ENCODE data around the gene TMEM69.

The TMEM69 gene

DNA sequence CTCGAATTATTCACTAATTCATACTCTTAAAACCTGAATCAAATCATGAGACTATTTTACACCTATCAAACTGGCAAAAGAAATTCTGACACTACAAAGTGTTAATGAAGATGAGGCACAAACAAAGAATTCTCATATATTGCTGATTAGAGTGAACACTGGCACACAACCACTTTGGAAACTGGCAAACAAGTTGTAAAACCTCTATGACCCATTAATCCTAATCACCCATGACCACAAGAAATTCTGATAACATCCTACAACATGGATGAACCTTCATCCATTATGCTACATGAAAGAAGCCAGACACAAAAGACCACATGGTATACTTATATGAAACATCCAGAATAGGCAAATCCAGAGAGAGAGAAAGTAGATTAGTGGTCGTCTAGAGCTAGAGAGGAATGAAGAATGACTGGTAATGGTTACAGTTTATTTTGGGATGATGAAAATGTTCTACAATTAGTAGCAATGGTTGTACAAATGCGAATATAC lies 10.2 kb upstream of the TMEM69 start:
- TF ChIP-seq, protein P1, sequence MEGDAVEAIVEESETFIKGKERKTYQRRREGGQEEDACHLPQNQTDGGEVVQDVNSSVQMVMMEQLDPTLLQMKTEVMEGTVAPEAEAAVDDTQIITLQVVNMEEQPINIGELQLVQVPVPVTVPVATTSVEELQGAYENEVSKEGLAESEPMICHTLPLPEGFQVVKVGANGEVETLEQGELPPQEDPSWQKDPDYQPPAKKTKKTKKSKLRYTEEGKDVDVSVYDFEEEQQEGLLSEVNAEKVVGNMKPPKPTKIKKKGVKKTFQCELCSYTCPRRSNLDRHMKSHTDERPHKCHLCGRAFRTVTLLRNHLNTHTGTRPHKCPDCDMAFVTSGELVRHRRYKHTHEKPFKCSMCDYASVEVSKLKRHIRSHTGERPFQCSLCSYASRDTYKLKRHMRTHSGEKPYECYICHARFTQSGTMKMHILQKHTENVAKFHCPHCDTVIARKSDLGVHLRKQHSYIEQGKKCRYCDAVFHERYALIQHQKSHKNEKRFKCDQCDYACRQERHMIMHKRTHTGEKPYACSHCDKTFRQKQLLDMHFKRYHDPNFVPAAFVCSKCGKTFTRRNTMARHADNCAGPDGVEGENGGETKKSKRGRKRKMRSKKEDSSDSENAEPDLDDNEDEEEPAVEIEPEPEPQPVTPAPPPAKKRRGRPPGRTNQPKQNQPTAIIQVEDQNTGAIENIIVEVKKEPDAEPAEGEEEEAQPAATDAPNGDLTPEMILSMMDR (conservative IDR thresholded peaks at IDR 0.05; ENCODE audit: control insufficient read depth, insufficient read depth, low read depth, low read length), result no peak
- no peak for DNase-seq (ENCODE audit: low read depth)
- no peak overlapping the region for H3K4me3 ChIP-seq (ENCODE audit: control insufficient read depth, low read depth, low read length)

DNA sequence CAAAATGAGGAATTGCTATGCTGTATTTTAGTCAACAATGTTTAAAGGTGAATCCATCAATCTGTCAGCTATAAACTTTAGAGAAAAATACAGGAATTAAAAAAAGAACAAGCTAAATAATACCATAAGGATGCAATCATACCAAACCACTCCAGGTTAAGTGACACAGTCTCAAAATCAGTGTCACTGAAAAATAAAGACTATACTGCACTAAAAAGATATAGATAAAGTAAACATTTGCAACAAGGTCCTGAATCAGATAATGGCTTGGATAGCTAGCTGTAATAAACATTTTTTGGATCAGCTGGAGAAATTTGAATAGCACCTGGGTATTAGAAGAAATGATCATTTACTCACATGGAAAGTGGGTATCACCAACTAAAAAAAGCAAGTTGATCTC lies 9.5 kb upstream of the TMEM69 start:
- TF ChIP-seq, protein P1 (conservative IDR thresholded peaks at IDR 0.05; ENCODE audit: control insufficient read depth, insufficient read depth, low read depth, low read length), result no peak
- no peak overlapping the region for H3K4me3 ChIP-seq (ENCODE audit: control insufficient read depth, low read depth, low read length)
- no peak for DNase-seq (ENCODE audit: low read depth)

DNA sequence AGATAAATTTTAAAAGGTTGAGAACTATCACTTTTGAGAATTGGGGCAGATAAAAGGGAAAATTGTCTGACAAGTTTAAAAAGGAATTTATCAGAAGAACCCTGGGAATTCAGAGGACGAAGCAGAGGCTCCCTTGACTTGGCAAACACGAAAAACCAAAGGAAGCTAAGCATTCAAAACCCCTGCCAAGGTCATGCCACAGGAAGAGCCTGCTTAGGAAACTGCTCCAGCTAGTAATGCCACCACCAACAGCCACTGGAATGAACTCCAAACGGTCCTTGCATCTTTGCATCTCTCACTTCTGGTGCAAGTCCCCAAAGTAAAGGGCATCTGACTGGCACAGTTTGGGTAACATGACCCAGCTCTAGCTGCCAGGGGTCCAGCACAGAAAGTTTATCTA lies 8.9 kb upstream of the TMEM69 start:
- TF ChIP-seq, protein P1 (conservative IDR thresholded peaks at IDR 0.05; ENCODE audit: control insufficient read depth, insufficient read depth, low read depth, low read length), result no peak
- DNase-seq (ENCODE audit: low read depth), result peak; percentile 16

DNA sequence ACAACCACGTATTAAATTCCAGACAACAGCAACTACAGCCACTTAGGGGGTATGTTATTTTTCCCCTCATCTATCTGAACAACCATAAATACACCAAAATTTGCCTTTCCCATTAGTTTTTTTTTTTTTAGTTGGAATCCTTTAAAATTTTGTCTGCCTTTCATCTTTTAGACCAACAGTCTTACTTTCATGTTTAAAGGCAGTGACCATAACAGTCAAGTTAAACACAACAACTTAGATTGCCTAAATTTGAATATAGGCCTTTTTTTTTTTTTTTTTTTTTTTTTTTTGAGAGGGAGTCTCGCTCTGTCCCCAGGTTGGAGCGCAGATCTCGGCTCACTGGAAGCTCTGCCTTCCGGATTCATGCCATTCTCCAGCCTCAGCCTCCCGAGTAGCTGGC lies 5.0 kb upstream of the TMEM69 start:
- no peak for DNase-seq (ENCODE audit: low read depth)
- TF ChIP-seq, protein P1 (conservative IDR thresholded peaks at IDR 0.05; ENCODE audit: control insufficient read depth, insufficient read depth, low read depth, low read length), result no peak
- no peak overlapping the region for H3K4me3 ChIP-seq (ENCODE audit: control insufficient read depth, low read depth, low read length)

More for the DNA sequence above, 8.9 kb upstream of the TMEM69 start:
- H3K4me3 ChIP-seq (ENCODE audit: control insufficient read depth, low read depth, low read length), result no peak overlapping the region

DNA sequence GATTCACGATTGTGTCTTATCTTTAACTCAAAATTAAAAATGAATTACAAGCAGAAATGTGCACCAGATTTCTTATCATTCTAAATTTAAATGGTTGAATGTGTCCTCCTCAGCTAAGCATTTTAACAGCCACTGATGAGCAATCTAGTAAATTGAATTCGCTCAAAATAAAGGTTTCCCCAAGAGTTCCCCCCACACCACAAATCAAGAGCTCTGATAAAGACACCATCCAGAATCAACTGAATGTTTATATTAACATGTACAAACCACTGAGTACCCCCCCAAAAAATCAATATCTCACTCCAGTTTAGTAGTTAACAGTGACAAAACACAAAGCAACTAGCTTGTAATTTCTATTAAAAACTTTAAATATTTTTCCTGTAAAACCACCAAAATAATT lies 3.6 kb upstream of the TMEM69 start:
- TF ChIP-seq, protein P1 (conservative IDR thresholded peaks at IDR 0.05; ENCODE audit: control insufficient read depth, insufficient read depth, low read depth, low read length), result no peak
- no peak for DNase-seq (ENCODE audit: low read depth)
- peak overlapping the region; percentile 96 for H3K4me3 ChIP-seq (ENCODE audit: control insufficient read depth, low read depth, low read length)

DNA sequence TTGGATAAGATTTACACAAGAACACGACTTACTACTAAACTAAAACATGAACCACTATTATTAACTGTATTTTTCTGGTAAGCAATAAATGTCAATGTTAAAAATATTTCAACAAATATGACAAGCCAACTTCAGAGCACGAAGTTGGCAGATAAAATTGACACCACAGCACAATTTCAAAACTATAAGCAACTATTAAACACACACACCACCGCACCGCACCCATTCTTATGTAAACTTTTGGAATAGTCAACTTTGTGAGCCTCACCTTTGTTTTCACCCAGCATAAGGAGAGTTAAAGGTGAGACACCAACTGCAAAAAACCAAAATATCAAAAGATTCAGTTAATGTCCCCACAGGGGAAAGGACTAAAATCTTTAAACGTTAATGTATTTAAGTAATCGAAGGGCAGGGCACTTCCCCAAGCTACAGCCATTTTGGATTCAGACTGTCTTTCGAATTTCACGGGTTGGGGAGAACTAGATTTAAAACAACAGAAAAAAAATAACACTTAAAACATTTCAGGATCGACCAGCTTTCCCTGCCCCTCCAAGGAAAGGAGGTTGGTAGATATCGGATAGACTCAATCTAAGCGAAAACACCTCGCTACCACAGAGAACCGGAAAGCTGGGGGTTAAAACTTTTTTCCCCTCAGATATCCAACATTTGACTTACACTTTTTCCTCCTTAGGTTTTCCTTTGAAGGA lies 2.5 kb upstream of the TMEM69 start:
- peak overlapping the region; percentile 96 for H3K4me3 ChIP-seq (ENCODE audit: control insufficient read depth, low read depth, low read length)
- peak; percentile 16 for DNase-seq (ENCODE audit: low read depth)
- TF ChIP-seq, protein P1 (conservative IDR thresholded peaks at IDR 0.05; ENCODE audit: control insufficient read depth, insufficient read depth, low read depth, low read length), result no peak

DNA sequence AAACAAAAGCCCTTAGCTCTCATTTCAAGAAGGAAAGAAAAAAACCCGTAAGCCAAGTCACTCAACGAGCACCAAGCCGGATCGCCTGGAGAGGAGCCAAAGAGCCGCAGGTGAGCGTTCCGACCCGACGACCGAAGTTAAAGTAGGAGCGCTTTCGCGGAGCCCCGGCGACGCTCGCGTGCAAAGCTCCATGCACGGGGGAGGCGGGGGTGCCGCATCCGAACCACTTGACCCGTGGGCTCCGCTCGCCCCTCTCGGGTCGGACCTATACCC lies 2.0 kb upstream of the TMEM69 start:
- peak overlapping the region; percentile 96 for H3K4me3 ChIP-seq (ENCODE audit: control insufficient read depth, low read depth, low read length)
- peak; percentile 14 for DNase-seq (ENCODE audit: low read depth)
- TF ChIP-seq, protein P1 (conservative IDR thresholded peaks at IDR 0.05; ENCODE audit: control insufficient read depth, insufficient read depth, low read depth, low read length), result no peak

All from fibroblast of mammary gland (primary cell).